Adrenal gland (tissue), 5 donors: ENCODE data around the gene ZFAND5.

Experiments
- CTCF ChIP-seq, 6 experiments: fragments of 450-650 bp in 4 of 6; fragments of 200-600 bp in 2 of 6; sonication (generic) in 1 of 6; IDR thresholded peaks; 1 replicate in 5 of 6; 2 replicates in 1 of 6; pipeline versions ENCODE4 v1.5.1 to v1.8.0; 2016 to 2021; ENCODE audit warnings: antibody characterized with exemption in 6 of 6, mild to moderate bottlenecking in 2 of 6, moderate library complexity in 1 of 6
- POLR2A ChIP-seq, 2 donors: fragments of 450-650 bp; IDR thresholded peaks; one replicate each; pipeline ENCODE4 v1.6.1; 2017; ENCODE audit warnings: antibody characterized with exemption in 2 of 2, mild to moderate bottlenecking in 2 of 2, moderate library complexity in 1 of 2
- donor health status: DM: no; HTN: no; CAD: no.

- TF ChIP-seq POLR2A (IDR thresholded peaks at IDR 0.05) = no peak
- TF ChIP-seq CTCF (IDR thresholded peaks at IDR 0.05) = no peak
These were observed 37.4 kb downstream of the ZFAND5 start for GRCh38 chr9:72327631-72328030.
